Left renal pelvis (tissue), 4 donors: ENCODE measurements around the gene SMNDC1. TPM values are rescaled to one million over a fixed set of nuclear protein-coding genes. Genes with fewer than 3 reads are reported as not detected.
"Not testable (repeated sequence)": the region's sequence is repeated elsewhere in the genome, so short reads cannot be mapped to it uniquely, and the experiment has no call there.

ENCODE experiments used
- DNase-seq, 4 donors: peaks; one replicate each; pipeline ENCODE4 v3.0.0-alpha.2; 2013; ENCODE audit warnings: low read depth in 4 of 4, low spot score in 3 of 4
- polyA plus RNA-seq, 4 donors: library from polyadenylated mRNA; unstranded; fragments of 120-200 nt; gene quantifications; one replicate each; pipeline ENCODE4 v1.2.1, GENCODE V29; 2013; ENCODE audit not compliant: insufficient read length in 4 of 4

Gene SMNDC1
- 10 to 100 TPM; 41.5 to 56.1 (median 53.8) TPM for polyA plus RNA-seq

DNA sequence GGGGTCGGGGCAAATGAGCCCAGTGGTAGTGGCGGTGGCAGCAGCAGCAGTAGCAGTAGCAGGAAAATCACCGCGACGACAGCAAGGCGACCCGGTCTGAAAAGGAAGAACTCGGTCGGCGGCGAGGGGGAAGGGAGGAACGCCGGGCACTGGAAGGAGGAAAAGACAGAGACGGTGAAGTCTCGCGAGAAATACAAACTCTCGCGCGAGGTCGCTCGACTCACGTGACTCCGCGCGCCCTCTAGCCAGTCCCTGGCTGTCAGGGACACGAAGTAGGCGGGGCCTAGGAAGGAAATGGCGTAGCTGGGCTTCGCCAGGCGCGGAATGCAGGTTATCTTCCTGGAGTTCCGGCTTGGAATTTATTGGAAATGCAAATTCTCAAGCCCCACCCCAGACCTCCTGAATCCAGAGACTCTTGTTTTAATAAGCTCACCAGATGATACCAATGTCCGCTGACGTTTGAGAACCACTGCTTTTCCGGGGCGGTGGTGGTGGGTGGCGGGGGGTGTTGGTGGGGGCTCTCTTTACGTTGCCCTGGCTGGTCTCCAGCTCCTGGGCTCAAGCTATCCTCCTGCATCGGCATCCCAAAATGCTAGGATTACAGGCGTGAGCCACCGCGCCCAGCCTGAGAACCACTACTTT, at the start of gene SMNDC1:
SMNDC1 (minus strand) TSS at position 141 of the 642 bp plus-strand sequence. CDS start 1,333 bp downstream, outside the sequence.
- DNase-seq = peak; percentile 96 to 98 (median 98)

GRCh38 chr10:110354322-110354766, 49.6 kb upstream of the SMNDC1 start:
- DNase-seq = peak in 2 of 4 donors; percentile 51 to 58

DNA sequence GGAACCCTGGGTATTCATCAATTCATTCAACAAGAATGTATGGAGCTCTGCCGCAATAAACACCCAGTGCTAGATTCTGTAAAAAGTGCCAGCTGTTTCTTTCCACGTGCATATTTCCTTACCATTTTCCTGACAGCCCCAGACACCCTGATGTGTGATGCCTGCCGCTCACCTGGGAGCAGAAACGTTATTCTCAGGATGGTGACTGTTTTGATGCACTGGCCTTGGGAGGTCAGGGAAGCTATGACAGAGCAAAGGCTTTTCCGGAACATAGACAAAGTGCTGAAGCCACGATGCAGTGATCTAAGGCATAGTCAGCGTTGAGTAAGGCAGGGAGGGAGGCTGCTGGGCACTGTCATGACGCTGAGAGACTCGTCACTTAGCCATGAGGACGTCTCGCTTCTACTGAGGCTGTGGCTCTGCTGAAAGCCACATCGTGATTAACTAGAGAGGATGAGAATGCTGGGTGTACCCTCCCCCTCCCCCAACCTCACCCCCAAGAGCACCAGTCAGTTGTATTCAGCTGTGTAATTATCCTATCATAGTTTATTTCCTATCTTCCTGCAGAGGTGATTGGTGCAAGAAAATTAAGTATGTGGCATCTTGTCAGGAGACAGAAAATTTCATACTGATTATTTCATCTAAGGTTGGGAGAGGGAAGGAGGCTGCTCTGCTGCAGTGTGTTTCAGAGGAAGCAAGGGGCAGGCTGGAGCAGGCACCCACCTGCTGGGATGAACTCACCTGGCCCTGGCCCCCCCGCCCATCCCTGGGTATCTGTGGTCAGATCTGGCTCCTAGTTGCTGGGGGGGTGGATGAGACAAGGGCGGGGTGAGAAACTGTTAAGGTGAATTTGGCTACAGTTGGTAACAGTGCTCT, 48.8 kb upstream of the SMNDC1 start:
- DNase-seq = no peak

DNA sequence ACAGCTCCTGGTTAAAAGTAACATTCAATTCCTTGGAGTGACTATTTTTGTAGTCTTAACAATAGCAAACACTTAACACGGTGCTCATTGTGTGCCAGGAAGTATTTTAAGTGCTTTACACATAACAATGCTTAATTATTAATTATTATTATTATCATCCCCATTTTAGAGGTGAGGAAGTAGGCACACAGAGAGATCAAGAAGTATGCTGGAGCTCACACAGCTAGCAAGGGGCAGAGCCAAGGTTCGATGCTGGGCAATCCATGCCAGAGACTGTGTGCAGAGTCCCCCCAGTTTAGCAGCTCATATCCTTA, 48.2 kb upstream of the SMNDC1 start:
- no peak for DNase-seq

DNA sequence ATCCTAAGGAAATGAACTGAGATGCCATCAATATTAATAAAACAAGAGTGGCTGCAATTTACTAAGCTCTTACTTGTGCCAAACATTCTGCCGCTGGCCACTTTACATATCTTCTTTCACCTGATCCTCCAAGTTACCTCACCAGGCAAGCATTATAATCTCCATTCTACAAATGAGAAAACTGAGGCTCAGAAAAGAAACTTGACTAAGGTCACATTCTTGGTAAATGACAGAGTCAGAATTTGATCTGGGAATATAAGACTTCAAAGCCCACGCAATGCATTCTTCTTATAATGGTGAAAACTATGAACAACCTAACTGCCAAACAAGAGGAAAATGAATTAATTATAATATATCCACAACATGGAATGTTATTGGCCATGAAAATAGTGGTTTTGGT, 46.1 kb upstream of the SMNDC1 start:
- no peak for DNase-seq

DNA sequence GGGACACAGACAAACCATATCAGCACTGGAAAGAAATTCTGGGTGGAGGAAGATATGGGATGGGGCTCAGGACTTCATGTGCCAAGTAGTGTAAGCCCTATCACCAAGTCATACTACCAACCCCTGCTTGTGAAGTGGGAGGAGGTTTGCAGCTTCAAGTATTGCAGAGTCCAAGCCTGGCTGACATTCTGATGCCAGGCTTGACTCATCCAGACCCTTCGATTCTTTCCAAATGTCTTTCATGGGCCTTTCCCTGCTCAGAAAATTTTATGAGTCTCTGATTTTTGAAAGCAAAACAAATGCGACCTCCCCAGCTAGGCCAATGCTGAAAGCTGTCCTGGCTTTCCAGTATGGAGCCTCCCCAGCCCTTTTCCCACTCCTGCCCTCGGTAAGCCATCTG, 45.1 kb upstream of the SMNDC1 start:
- no peak for DNase-seq

DNA sequence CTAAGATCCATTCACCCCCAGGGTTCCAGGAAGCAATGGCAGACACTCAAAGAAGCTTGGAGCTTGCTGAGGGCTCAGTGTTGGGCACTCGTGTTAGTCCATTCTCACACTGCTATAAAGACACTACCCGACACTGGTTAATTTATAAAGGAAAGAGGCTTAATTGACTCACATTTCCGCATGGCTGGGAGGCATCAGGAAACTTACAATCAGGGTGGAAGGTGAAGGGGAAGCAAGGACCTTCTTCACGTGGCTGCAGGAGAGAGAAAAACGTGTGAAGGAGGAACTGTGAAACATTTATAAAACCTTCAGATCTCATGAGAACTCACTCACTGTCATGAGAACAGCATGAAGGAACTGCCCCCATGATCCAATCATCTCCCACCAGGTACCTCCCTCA, 44.7 kb upstream of the SMNDC1 start:
- DNase-seq = no peak

GRCh38 chr10:110348336-110348735, 43.6 kb upstream of the SMNDC1 start:
- no peak for DNase-seq

GRCh38 chr10:110346914-110347313, 42.2 kb upstream of the SMNDC1 start:
- no peak for DNase-seq

DNA sequence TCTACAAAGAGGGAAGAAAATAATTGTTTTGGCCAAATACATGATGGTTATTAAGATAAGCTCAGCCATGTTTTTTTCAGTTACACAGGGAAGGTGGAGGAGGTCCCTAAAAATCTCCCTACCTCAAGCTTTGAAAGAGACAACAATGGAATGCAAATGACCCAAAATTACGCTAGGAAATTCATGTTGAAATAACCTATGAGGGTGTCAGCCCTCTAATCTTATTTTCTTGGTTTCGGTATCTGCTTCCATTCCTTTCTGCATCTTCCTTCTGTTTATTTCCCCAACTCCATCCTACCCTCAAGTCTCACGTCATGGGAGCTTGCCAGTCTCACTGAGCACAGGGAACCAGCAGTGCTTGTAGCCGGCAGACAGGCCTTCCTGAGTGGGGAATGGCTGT, 40.6 kb upstream of the SMNDC1 start:
- DNase-seq = no peak

GRCh38 chr10:110344622-110345021, 39.9 kb upstream of the SMNDC1 start:
- DNase-seq = no peak

- DNase-seq = no peak
Measured at GRCh38 chr10:110343947-110344346, 39.2 kb upstream of the SMNDC1 start.

DNA sequence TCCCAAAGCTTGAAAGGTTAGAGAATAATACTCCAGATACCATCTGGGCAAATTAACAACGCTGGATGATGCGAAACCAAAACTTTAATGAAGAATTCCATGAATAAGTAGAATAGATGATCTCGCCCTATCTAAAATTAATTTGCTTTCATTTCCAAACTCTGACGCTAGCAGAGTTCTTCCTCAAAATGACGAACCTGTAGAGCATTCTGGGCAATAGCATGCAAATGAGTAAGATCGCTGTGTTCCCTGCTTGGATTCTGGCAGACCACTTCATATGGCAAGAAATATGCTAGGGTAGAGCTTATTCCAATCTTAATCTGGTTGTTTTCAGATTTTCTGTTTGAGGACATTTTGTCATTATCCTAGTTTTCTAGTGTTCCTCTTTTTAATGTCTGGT, 36.1 kb upstream of the SMNDC1 start:
- DNase-seq = no peak

DNA sequence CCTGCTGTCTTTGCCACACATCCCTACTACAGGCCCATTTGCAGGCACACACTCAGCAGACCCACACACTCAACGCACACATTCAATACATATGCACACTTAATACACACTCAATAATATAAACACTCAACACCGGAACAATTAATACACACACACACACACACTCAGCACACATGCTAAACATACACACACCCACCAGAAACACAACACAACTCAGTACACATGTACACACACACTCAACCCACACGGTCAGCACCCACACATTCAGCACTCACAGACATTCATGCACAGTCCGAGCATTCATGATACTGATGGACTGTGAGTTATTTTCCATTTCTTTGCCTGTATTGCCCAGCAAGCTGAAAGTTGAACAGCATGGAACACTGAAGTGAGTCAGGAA, 35.4 kb upstream of the SMNDC1 start:
- DNase-seq = no peak

DNA sequence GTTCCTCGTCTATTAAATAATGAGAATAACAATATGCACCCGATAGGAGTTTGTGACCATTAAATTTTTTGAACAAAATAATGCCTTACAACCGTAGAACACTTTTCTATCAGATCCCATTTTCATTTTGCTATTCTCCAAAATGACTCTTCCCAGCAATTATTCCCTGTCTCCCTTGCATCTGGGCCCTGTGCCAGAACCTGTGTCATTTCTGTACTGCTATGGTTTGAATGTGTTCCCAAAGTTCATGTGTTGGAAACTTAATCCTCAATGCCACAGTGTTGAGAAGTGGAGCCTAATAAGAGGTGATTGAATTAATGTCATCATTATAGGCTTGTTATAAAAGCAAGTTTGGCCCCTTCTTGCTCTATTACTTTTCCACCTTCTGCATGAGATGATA, 33.2 kb upstream of the SMNDC1 start:
- no peak for DNase-seq

DNA sequence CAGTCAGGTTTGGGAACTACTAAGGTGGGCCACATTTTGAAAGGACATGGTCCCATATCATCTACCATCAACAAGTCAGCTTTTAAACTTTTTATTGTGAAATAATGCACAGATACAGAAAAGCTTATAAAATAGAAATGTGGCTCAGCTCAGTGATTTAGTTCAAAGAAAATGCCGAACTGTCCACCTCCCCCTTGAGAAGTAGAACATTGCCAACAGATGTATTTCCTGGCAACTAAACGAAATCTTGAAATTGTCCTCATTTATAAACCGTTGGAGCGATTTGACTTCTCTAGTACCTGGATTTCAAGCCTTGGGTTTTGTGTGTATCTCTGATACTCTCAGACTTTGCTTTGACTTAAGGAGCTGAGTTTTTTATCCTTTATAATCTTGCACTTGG, 32.7 kb upstream of the SMNDC1 start:
- no peak for DNase-seq

DNA sequence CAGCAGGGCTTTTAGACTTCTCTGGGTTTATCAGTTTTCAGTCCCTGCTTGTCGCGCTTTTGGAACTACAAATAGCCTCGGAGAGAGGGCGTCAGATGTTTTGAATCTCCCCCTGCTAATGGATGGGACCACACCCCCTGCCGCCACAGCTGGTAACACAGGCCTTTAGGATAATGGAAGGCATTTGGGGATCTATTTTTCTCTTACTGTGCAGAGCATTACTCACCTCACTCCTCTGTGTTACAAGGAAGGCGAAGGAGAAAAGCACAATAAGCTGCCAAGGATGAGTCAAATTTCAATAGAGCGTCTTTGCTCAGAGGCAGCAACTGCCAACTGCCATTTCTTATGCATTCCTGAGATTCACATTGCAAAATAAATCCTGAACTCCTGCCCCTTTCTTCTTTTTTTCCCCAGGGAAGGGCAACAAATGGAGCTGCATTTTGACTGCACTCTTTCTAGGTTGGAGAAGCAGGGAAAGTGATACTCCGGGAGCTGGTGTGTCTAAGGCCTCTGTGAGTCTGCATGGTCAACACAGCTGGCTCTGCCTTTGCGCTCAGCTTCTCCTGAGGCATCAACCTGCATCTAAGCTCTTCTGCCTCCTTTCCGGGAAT, 31.5 kb upstream of the SMNDC1 start:
- no peak for DNase-seq

DNA sequence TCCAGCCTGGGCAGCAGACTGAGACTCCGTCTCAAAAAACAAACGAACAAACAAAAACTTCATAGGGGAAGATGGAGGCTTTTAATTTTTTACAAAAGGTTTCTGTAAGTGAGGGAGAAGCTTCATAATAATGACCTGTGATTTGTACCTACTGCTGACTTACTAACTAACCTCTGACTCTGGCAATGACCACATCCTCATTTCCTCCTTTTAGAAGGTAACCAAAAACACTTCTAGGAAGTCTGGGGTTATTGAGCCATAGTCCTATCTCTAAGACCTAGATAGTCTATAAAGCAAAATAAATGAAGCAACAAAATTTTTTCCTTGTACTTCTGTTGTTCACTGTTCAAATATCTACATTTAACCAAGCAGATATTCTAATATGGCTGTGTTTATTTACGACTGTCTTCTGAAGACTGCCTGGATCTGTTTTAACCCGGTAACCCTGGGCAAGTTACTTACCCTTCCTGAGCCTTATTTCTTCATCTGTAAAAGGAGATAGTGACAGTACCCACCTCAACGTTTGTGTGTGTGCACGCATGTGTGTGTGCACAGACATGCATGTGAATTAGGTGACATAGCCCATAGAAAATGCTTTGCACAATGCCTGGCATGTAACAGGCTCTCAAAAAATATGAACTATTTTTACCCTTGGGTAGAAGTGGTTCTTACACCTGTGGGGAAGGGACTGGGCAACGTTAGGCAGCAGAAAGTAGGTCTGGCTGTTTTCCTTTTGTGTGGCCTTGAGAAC, 30.8 kb upstream of the SMNDC1 start:
- DNase-seq = no peak

- DNase-seq = no peak
Measured at GRCh38 chr10:110334061-110334656, 29.4 kb upstream of the SMNDC1 start.

- DNase-seq = not testable (repeated sequence)
Measured at GRCh38 chr10:110331226-110331795, 26.6 kb upstream of the SMNDC1 start.
